ENCODE data around the gene ARID1A.
"Not testable (repeated sequence)": the region's sequence is repeated elsewhere in the genome, so short reads cannot be mapped to it uniquely, and the experiment has no call there.

Gene ARID1A

GRCh38 chr1:26697978-26698849 is 2.4 kb downstream of the ARID1A start:
- DNase-seq: peak in 42 of 58 donors; percentile 6 to 82 (median 30)

GRCh38 chr1:26700711-26701110 is 4.9 kb downstream of the ARID1A start:
- no peak for DNase-seq

- no peak for DNase-seq
Observed at GRCh38 chr1:26701266-26701994, 5.6 kb downstream of the ARID1A start.

GRCh38 chr1:26701995-26702679 is 6.3 kb downstream of the ARID1A start:
- no peak for DNase-seq

GRCh38 chr1:26702680-26703038 is 6.8 kb downstream of the ARID1A start:
- DNase-seq: no peak

- DNase-seq: no peak
Observed at GRCh38 chr1:26703478-26703877, 7.7 kb downstream of the ARID1A start.

- no peak for DNase-seq
Observed at GRCh38 chr1:26704629-26705028, 8.8 kb downstream of the ARID1A start.

GRCh38 chr1:26705227-26705626 is 9.4 kb downstream of the ARID1A start:
- DNase-seq: not testable (repeated sequence)

- no peak for DNase-seq
Observed at GRCh38 chr1:26705788-26706311, 10.0 kb downstream of the ARID1A start.

GRCh38 chr1:26706315-26706714 is 10.5 kb downstream of the ARID1A start:
- no peak for DNase-seq

- DNase-seq: no peak
Observed at GRCh38 chr1:26710811-26711210, 15.0 kb downstream of the ARID1A start.

GRCh38 chr1:26711777-26712176 is 16.0 kb downstream of the ARID1A start:
- DNase-seq: no peak

- peak in 6 of 58 donors; percentile 6 to 34 (median 20) for DNase-seq
Observed at GRCh38 chr1:26717017-26717491, 21.2 kb downstream of the ARID1A start.

- no peak for DNase-seq
Observed at GRCh38 chr1:26719205-26719604, 23.4 kb downstream of the ARID1A start.

- no peak for DNase-seq
Observed at GRCh38 chr1:26721669-26722355, 26.0 kb downstream of the ARID1A start.

GRCh38 chr1:26723013-26723991 is 27.5 kb downstream of the ARID1A start:
- DNase-seq: peak in 57 of 58 donors; percentile 17 to 89 (median 67)

GRCh38 chr1:26724118-26724517 is 28.3 kb downstream of the ARID1A start:
- DNase-seq: peak in 5 of 58 donors; percentile 2 to 17 (median 5)

GRCh38 chr1:26724926-26725325 is 29.1 kb downstream of the ARID1A start:
- no peak for DNase-seq

- not testable (repeated sequence) for DNase-seq
Observed at GRCh38 chr1:26725904-26726303, 30.1 kb downstream of the ARID1A start.

GRCh38 chr1:26726784-26727183 is 31.0 kb downstream of the ARID1A start:
- no peak for DNase-seq
